Muscle of leg (tissue), 11 donors: ENCODE measurements around the gene ZFAND2A. TPM values are rescaled to one million over a fixed set of nuclear protein-coding genes. Genes with fewer than 3 reads are reported as not detected.

ENCODE experiments used
- DNase-seq: peaks from one replicate; pipeline ENCODE4 v3.0.0; 2013
- H3K27ac ChIP-seq: one replicate; pipeline ENCODE4 v1.5.1; 2013; ENCODE audit warnings: mild to moderate bottlenecking, low read length, control low read depth
- H3K27me3 ChIP-seq: one replicate; pipeline ENCODE4 v1.6.1; 2013; ENCODE audit warnings: low read length; ENCODE audit not compliant: control insufficient read depth, insufficient read depth
- H3K36me3 ChIP-seq: one replicate; pipeline ENCODE4 v1.6.1; 2013; ENCODE audit warnings: low read length; ENCODE audit not compliant: control insufficient read depth, insufficient read depth
- H3K4me1 ChIP-seq: one replicate; pipeline ENCODE4 v1.6.1; 2013; ENCODE audit warnings: low read length; ENCODE audit not compliant: control insufficient read depth, insufficient read depth
- H3K4me3 ChIP-seq: one replicate; pipeline ENCODE4 v1.5.1; 2013; ENCODE audit warnings: low read length, control low read depth
- H3K9me3 ChIP-seq: replicated peaks from 2 replicates; pipeline ENCODE4 v1.6.1; 2013; ENCODE audit warnings: low read depth, low read length; ENCODE audit not compliant: control insufficient read depth
- WGBS: methylation state at CpG from one replicate; pipeline ENCODE4 v1.1.5; 2013; ENCODE audit warnings: missing lambda C conversion rate; ENCODE audit not compliant: insufficient coverage; 5-methylcytosine and 5-hydroxymethylcytosine counted together
- polyA plus RNA-seq, 8 donors: library from polyadenylated mRNA; unstranded; fragments of 120-200 nt; gene quantifications; one replicate each; pipeline versions ENCODE4 v1.2.1 to v1.2.3, GENCODE V29; 2013; ENCODE audit warnings: inconsistent platforms in 1 of 8, low replicate concordance in 1 of 8; ENCODE audit not compliant: insufficient read length in 8 of 8, insufficient read depth in 1 of 8
- total RNA-seq: library from RNA; stranded (reverse); fragments of 120-200 nt; gene quantifications from one replicate; pipeline ENCODE4 v1.2.4, GENCODE V29; 2013

Gene ZFAND2A
- total and polyA plus RNA-seq, 9 donors = 13.0 to 19.2 (median 15.8) TPM

- no peak overlapping the region for H3K27ac ChIP-seq
- H3K4me3 ChIP-seq = no peak overlapping the region
- no peaks in the 10 kb centered on the region for H3K36me3 ChIP-seq
- H3K27me3 ChIP-seq = no peaks in the 10 kb centered on the region
- H3K9me3 ChIP-seq = no peaks in the 10 kb centered on the region
- H3K4me1 ChIP-seq = peaks cover 55% of the 10 kb centered on the region
- DNase-seq = no peak
- 90% methylated on average over 44 of the region's 55 CpGs for WGBS
Measured at GRCh38 chr7:1109581-1110310, 50.2 kb downstream of the ZFAND2A start.

GRCh38 chr7:1108264-1108920, 51.6 kb downstream of the ZFAND2A start:
- no peak overlapping the region for H3K27ac ChIP-seq
- no peaks in the 10 kb centered on the region for H3K9me3 ChIP-seq
- WGBS = 83% methylated on average over 18 of the region's 30 CpGs
- H3K36me3 ChIP-seq = no peaks in the 10 kb centered on the region
- H3K4me1 ChIP-seq = peaks cover 57% of the 10 kb centered on the region
- H3K27me3 ChIP-seq = no peaks in the 10 kb centered on the region
- DNase-seq = no peak
- H3K4me3 ChIP-seq = no peak overlapping the region

- Histone ChIP-seq H3K9me3 (no peaks in the 10 kb centered on the region), H3K4me3 (no peak overlapping the region), H3K27me3 (no peaks in the 10 kb centered on the region), H3K36me3 (no peaks in the 10 kb centered on the region), H3K27ac (peak overlapping the region; percentile 90), H3K4me1 (peaks cover 55% of the 10 kb centered on the region)
- WGBS = 56% methylated on average over 16 of the region's 20 CpGs
- no peak for DNase-seq
Measured at GRCh38 chr7:1106793-1107421, 53.1 kb downstream of the ZFAND2A start.

- DNase-seq = peak; percentile 72
- Histone ChIP-seq H3K9me3 (no peaks in the 10 kb centered on the region), H3K27me3 (no peaks in the 10 kb centered on the region), H3K27ac (peak overlapping the region; percentile 90), H3K4me3 (no peak overlapping the region), H3K4me1 (peaks cover 62% of the 10 kb centered on the region), H3K36me3 (no peaks in the 10 kb centered on the region)
- WGBS = 62% methylated on average over 19 of the region's 27 CpGs
Measured at GRCh38 chr7:1106063-1106792, 53.8 kb downstream of the ZFAND2A start.

- 67% methylated on average over 9 of the region's 11 CpGs for WGBS
- DNase-seq = no peak
- no peaks in the 10 kb centered on the region for H3K27me3 ChIP-seq
- H3K27ac ChIP-seq = peak overlapping the region; percentile 62
- H3K36me3 ChIP-seq = no peaks in the 10 kb centered on the region
- no peak overlapping the region for H3K4me3 ChIP-seq
- H3K4me1 ChIP-seq = peaks cover 72% of the 10 kb centered on the region
- H3K9me3 ChIP-seq = no peaks in the 10 kb centered on the region
Measured at GRCh38 chr7:1105189-1105588, 54.8 kb downstream of the ZFAND2A start.

GRCh38 chr7:1104516-1105179, 55.3 kb downstream of the ZFAND2A start:
- H3K27me3 ChIP-seq = no peaks in the 10 kb centered on the region
- no peaks in the 10 kb centered on the region for H3K9me3 ChIP-seq
- peaks cover 77% of the 10 kb centered on the region for H3K4me1 ChIP-seq
- peak overlapping the region; percentile 65 for H3K27ac ChIP-seq
- DNase-seq = peak; percentile 80
- no peak overlapping the region for H3K4me3 ChIP-seq
- H3K36me3 ChIP-seq = no peaks in the 10 kb centered on the region
- WGBS = 51% methylated on average over 9 of the region's 13 CpGs

- Histone ChIP-seq H3K36me3 (no peaks in the 10 kb centered on the region), H3K4me1 (peaks cover 77% of the 10 kb centered on the region), H3K27ac (peak overlapping the region; percentile 65), H3K4me3 (no peak overlapping the region), H3K27me3 (no peaks in the 10 kb centered on the region), H3K9me3 (no peaks in the 10 kb centered on the region)
- WGBS = 74% methylated on average over 19 of the region's 21 CpGs
- DNase-seq = no peak
Measured at GRCh38 chr7:1103789-1104515, 56.0 kb downstream of the ZFAND2A start.

- no peaks in the 10 kb centered on the region for H3K27me3 ChIP-seq
- H3K4me3 ChIP-seq = no peak overlapping the region
- peaks cover 75% of the 10 kb centered on the region for H3K4me1 ChIP-seq
- WGBS = 87% methylated on average over 22 of the region's 34 CpGs
- H3K27ac ChIP-seq = no peak overlapping the region
- DNase-seq = no peak
- peaks cover 3% of the 10 kb centered on the region for H3K36me3 ChIP-seq
- H3K9me3 ChIP-seq = no peaks in the 10 kb centered on the region
Measured at GRCh38 chr7:1103009-1103788, 56.8 kb downstream of the ZFAND2A start.
